ENCODE measurements around the gene TBC1D10A.

- no peak for TF ChIP-seq CTCF (conservative IDR thresholded peaks at IDR 0.05 in 1 of 2, IDR thresholded peaks at IDR 0.05 in 1 of 2; ENCODE audit: extremely low read depth in 1 of 2, insufficient read depth in 1 of 2, low read depth in 1 of 2, low read length in 2 of 2)
- no peak for TF ChIP-seq EZH2 (IDR thresholded peaks at IDR 0.05; ENCODE audit: borderline replicate concordance, low read length)
Measured at GRCh38 chr22:30276039-30276438, 50.7 kb downstream of the TBC1D10A start.

All from mammary epithelial cell (primary cell).